SK-N-MC (cell line): ENCODE measurements around the gene MEGF8.

Experiments
- EZH2 ChIP-seq: fragments of 200-600 bp; sonication (generic); IDR thresholded peaks from one replicate; pipeline ENCODE4 v1.6.1; 2017; ENCODE audit warnings: antibody characterized with exemption
- POLR2AphosphoS5 ChIP-seq: IDR thresholded peaks from 2 replicates; pipeline ENCODE4 v1.6.1; 2012; ENCODE audit warnings: mild to moderate bottlenecking, low read depth, low read length, borderline replicate concordance

GRCh38 chr19:42295831-42296525, 29.5 kb upstream of the MEGF8 start:
- TF ChIP-seq EZH2 (no peak), POLR2AphosphoS5 (peak; percentile 75)
